ENCODE data around the gene AKNA. TPM values are rescaled to one million over a fixed set of nuclear protein-coding genes. Genes with fewer than 3 reads are reported as not detected.
"Not testable (repeated sequence)": the region's sequence is repeated elsewhere in the genome, so short reads cannot be mapped to it uniquely, and the experiment has no call there.

AKNA gene
- total RNA-seq, 1 donor from 2014 or later, result 66.9 TPM

GRCh38 chr9:114327749-114328148 lies 60.0 kb downstream of the AKNA start:
- no peak for ATAC-seq
- TF ChIP-seq CTCF (IDR thresholded peaks at IDR 0.05), result no peak
- no peak for DNase-seq
- Histone ChIP-seq H3K4me1 (no peaks in the 10 kb centered on the region), H3K9me3 (no peaks in the 10 kb centered on the region), H3K4me3 (no peak overlapping the region), H3K27me3 (ENCODE audit: low read depth) (no peaks in the 10 kb centered on the region), H3K27ac (no peak overlapping the region), H3K36me3 (no peaks in the 10 kb centered on the region)
- intact Hi-C loops (cut with DNase I), result no loop called here

- ATAC-seq; H3K4me3 ChIP-seq; H3K4me1 ChIP-seq; intact Hi-C loops (cut with DNase I); H3K27me3 ChIP-seq (ENCODE audit: low read depth); DNase-seq; H3K9me3 ChIP-seq; H3K36me3 ChIP-seq; H3K27ac ChIP-seq: not testable (repeated sequence)
Measured at GRCh38 chr9:114325684-114326254, 62.0 kb downstream of the AKNA start.

- H3K27ac ChIP-seq; ATAC-seq; H3K4me3 ChIP-seq; H3K27me3 ChIP-seq (ENCODE audit: low read depth); H3K36me3 ChIP-seq; DNase-seq; intact Hi-C loops (cut with DNase I); H3K4me1 ChIP-seq; H3K9me3 ChIP-seq: not testable (repeated sequence)
Measured at GRCh38 chr9:114324965-114325364, 62.8 kb downstream of the AKNA start.

- no peak for TF ChIP-seq CTCF (IDR thresholded peaks at IDR 0.05)
- no peak for ATAC-seq
- no peak for DNase-seq
Measured at GRCh38 chr9:114324492-114324891, 63.3 kb downstream of the AKNA start.

GRCh38 chr9:114323849-114324248 lies 63.9 kb downstream of the AKNA start:
- DNase-seq; H3K27ac ChIP-seq; ATAC-seq; H3K9me3 ChIP-seq; H3K4me3 ChIP-seq; H3K27me3 ChIP-seq (ENCODE audit: low read depth); H3K4me1 ChIP-seq; H3K36me3 ChIP-seq; intact Hi-C loops (cut with DNase I): not testable (repeated sequence)

More at GRCh38 chr9:114324492-114324891, 63.3 kb downstream of the AKNA start:
- Histone ChIP-seq H3K4me1 (no peaks in the 10 kb centered on the region), H3K27ac (no peak overlapping the region), H3K36me3 (no peaks in the 10 kb centered on the region), H3K4me3 (no peak overlapping the region), H3K9me3 (no peaks in the 10 kb centered on the region), H3K27me3 (ENCODE audit: low read depth) (no peaks in the 10 kb centered on the region)
- intact Hi-C loops (cut with DNase I), result no loop called here

- H3K27ac ChIP-seq; H3K36me3 ChIP-seq; H3K9me3 ChIP-seq; intact Hi-C loops (cut with DNase I); H3K27me3 ChIP-seq (ENCODE audit: low read depth); DNase-seq; H3K4me1 ChIP-seq; H3K4me3 ChIP-seq: not testable (repeated sequence)
- ATAC-seq, result peak; percentile 83
Measured at GRCh38 chr9:114322831-114323531, 64.8 kb downstream of the AKNA start, which contains the start of gene ORM1. Gene ORM1 (plus strand): TSS chr9:114323098. CDS start chr9:114323134, 36 bp downstream.

- not testable (repeated sequence) for ATAC-seq
Measured at GRCh38 chr9:114322160-114322818, 65.5 kb downstream of the AKNA start.

GRCh38 chr9:114321759-114322158 lies 66.0 kb downstream of the AKNA start:
- H3K36me3 ChIP-seq, result no peaks in the 10 kb centered on the region
- no peak for TF ChIP-seq CTCF (IDR thresholded peaks at IDR 0.05)
- H3K9me3 ChIP-seq, result no peaks in the 10 kb centered on the region
- DNase-seq (no peak), ATAC-seq (no peak)
- no peak overlapping the region for H3K27ac ChIP-seq
- intact Hi-C loops (cut with DNase I), result no loop called here
- H3K4me3 ChIP-seq, result no peak overlapping the region
- peaks cover 5% of the 10 kb centered on the region for H3K4me1 ChIP-seq
- no peaks in the 10 kb centered on the region for H3K27me3 ChIP-seq (ENCODE audit: low read depth)

More at GRCh38 chr9:114322160-114322818, 65.5 kb downstream of the AKNA start:
- intact Hi-C loops (cut with DNase I); H3K4me3 ChIP-seq; H3K4me1 ChIP-seq; H3K27me3 ChIP-seq (ENCODE audit: low read depth); H3K36me3 ChIP-seq; H3K27ac ChIP-seq; H3K9me3 ChIP-seq: not testable (repeated sequence)
- DNase-seq, result peak; percentile 44

- ATAC-seq; H3K36me3 ChIP-seq; H3K4me3 ChIP-seq; H3K27ac ChIP-seq; intact Hi-C loops (cut with DNase I); H3K27me3 ChIP-seq (ENCODE audit: low read depth); H3K9me3 ChIP-seq; H3K4me1 ChIP-seq: not testable (repeated sequence)
- peak; percentile 43 for DNase-seq
Measured at GRCh38 chr9:114320710-114321109, 67.1 kb downstream of the AKNA start.
